Body of pancreas (tissue), 4 donors: ENCODE results near the gene TMEM255B.

Source experiments
- CTCF ChIP-seq, 7 experiments: fragments of 450-650 bp in 4 of 7; fragments of 200-600 bp in 3 of 7; sonication (generic) in 3 of 7; IDR thresholded peaks; one replicate each; pipeline ENCODE4 v1.5.1; 2016 to 2019; ENCODE audit warnings: antibody characterized with exemption in 7 of 7
- POLR2A ChIP-seq, 3 donors: fragments of 450-650 bp; IDR thresholded peaks; one replicate each; pipeline ENCODE4 v1.6.1; 2016; ENCODE audit warnings: antibody characterized with exemption in 3 of 3, mild to moderate bottlenecking in 2 of 3

- no peak for TF ChIP-seq CTCF (IDR thresholded peaks at IDR 0.05)
- TF ChIP-seq POLR2A (IDR thresholded peaks at IDR 0.05), result no peak
Measured at GRCh38 chr13:113859311-113860050, 100.5 kb downstream of the TMEM255B start.
